Loucy (cell line): Measurements from ENCODE around the gene SIK3.
A peak's percentile ranks its signal among the peaks of the same experiment; 100 is the strongest.

ENCODE experiments used
- H2AFZ ChIP-seq: fragments of 200-600 bp; sonication (generic); 2 replicates; pipeline ENCODE4 v1.6.0; 2016; ENCODE audit warnings: antibody characterized with exemption, mild to moderate bottlenecking, low read length, moderate library complexity
- H3F3A ChIP-seq: fragments of 200-600 bp; 2 replicates; pipeline ENCODE4 v1.6.0; 2016; ENCODE audit warnings: antibody characterized with exemption, low read depth, mild to moderate bottlenecking
- H3K27me3 ChIP-seq: fragments of 200-600 bp; sonication (generic); 2 replicates; pipeline ENCODE4 v1.6.1; 2014; ENCODE audit warnings: low read length, mild to moderate bottlenecking; ENCODE audit not compliant: insufficient read depth, poor library complexity, severe bottlenecking
- H3K36me3 ChIP-seq: fragments of 200-600 bp; sonication (generic); 2 replicates; pipeline ENCODE4 v1.6.1; 2016; ENCODE audit warnings: low read length; ENCODE audit not compliant: insufficient read depth
- H3K4me1 ChIP-seq: fragments of 200-600 bp; sonication (generic); 2 replicates; pipeline ENCODE4 v1.5.1; 2014; ENCODE audit warnings: low read length, mild to moderate bottlenecking; ENCODE audit not compliant: insufficient read depth, poor library complexity, severe bottlenecking
- H3K4me2 ChIP-seq: fragments of 200-600 bp; sonication (generic); 2 replicates; pipeline ENCODE4 v1.6.0; 2014; ENCODE audit warnings: antibody characterized with exemption, low read length, low read depth, mild to moderate bottlenecking; ENCODE audit not compliant: poor library complexity, severe bottlenecking
- H3K4me3 ChIP-seq: fragments of 200-600 bp; sonication (generic); 2 replicates; pipeline ENCODE4 v1.5.1; 2014; ENCODE audit warnings: low read length, mild to moderate bottlenecking, mixed read lengths; ENCODE audit not compliant: poor library complexity, severe bottlenecking
- H3K79me2 ChIP-seq: fragments of 200-600 bp; sonication (generic); 2 replicates; pipeline ENCODE4 v1.6.1; 2014; ENCODE audit warnings: low read length; ENCODE audit not compliant: insufficient read depth
- H3K9ac ChIP-seq: fragments of 200-600 bp; sonication (generic); 2 replicates; pipeline ENCODE4 v1.6.0; 2014; ENCODE audit warnings: mild to moderate bottlenecking, low read depth, low read length, moderate library complexity; ENCODE audit not compliant: poor library complexity, severe bottlenecking
- H3K9me2 ChIP-seq: fragments of 200-600 bp; sonication (generic); replicated peaks from 2 replicates; pipeline ENCODE4 v1.6.1; 2016; ENCODE audit warnings: low read depth, low read length, mixed read lengths
- H3K9me3 ChIP-seq: fragments of 200-600 bp; sonication (generic); 2 replicates; pipeline ENCODE4 v1.6.1; 2014; ENCODE audit warnings: mild to moderate bottlenecking, antibody characterized with exemption, low read length, low read depth; ENCODE audit not compliant: insufficient read depth
- H4K20me1 ChIP-seq: fragments of 200-600 bp; sonication (generic); 2 replicates; pipeline ENCODE4 v1.6.0; 2014; ENCODE audit warnings: antibody characterized with exemption, low read length, mild to moderate bottlenecking; ENCODE audit not compliant: insufficient read depth, poor library complexity, severe bottlenecking
- CTCF ChIP-seq: fragments of 200-600 bp; sonication (generic); conservative IDR thresholded peaks from 2 replicates; pipeline ENCODE4 v1.5.1; 2014; ENCODE audit warnings: mild to moderate bottlenecking, antibody characterized with exemption, low read length
- EZH2phosphoT487 ChIP-seq: fragments of 200-600 bp; IDR thresholded peaks from 2 replicates; pipeline ENCODE4 v1.6.1; 2018; ENCODE audit warnings: antibody characterized with exemption, mild to moderate bottlenecking, moderate library complexity, borderline replicate concordance

Gene SIK3

GRCh38 chr11:117083011-117083935, 15.0 kb downstream of the SIK3 start:
- Histone ChIP-seq H4K20me1 (peaks cover 16% of the 10 kb centered on the region), H3K9me2 (no peaks in the 10 kb centered on the region), H3K9ac (no peak overlapping the region), H3K4me3 (no peak overlapping the region), H3F3A (no peaks in the 10 kb centered on the region), H3K4me2 (no peak overlapping the region), H3K36me3 (no peaks in the 10 kb centered on the region), H3K27me3 (no peaks in the 10 kb centered on the region), H3K4me1 (peaks cover 14% of the 10 kb centered on the region), H3K79me2 (peaks cover 96% of the 10 kb centered on the region), H2AFZ (no peak overlapping the region), H3K9me3 (no peaks in the 10 kb centered on the region)
- no peak for TF ChIP-seq CTCF

DNA sequence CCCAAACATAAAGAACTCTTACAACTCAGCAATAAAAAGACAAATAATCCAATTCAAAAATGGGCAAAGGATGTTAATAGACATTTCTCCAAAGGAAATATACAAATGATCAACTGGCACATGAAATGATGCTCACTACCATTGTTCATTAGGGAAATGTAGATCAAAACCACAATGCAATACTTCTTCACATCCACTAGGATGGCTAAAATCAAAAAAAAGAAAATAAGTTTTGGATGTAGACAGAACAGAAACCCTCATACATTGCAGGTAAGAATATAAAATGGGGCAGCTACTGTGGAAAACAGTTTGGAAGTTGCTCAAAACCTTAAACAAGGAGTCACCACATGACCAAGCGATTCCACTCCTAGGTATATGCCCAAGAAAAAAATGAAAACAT, 16.3 kb downstream of the SIK3 start:
- no peak overlapping the region for H3K4me2 ChIP-seq
- peaks cover 96% of the 10 kb centered on the region for H3K79me2 ChIP-seq
- H3F3A ChIP-seq = no peaks in the 10 kb centered on the region
- H3K4me1 ChIP-seq = peaks cover 20% of the 10 kb centered on the region
- peak; percentile 39 for TF ChIP-seq CTCF
- no peak for TF ChIP-seq EZH2phosphoT487
- H3K4me3 ChIP-seq = no peak overlapping the region
- H3K9me2 ChIP-seq = no peaks in the 10 kb centered on the region
- H4K20me1 ChIP-seq = peaks cover 22% of the 10 kb centered on the region
- no peaks in the 10 kb centered on the region for H3K36me3 ChIP-seq
- H3K27me3 ChIP-seq = no peaks in the 10 kb centered on the region
- no peaks in the 10 kb centered on the region for H3K9me3 ChIP-seq
- no peak overlapping the region for H2AFZ ChIP-seq
- H3K9ac ChIP-seq = no peak overlapping the region

- no peak overlapping the region for H3K9ac ChIP-seq
- no peak overlapping the region for H3K4me3 ChIP-seq
- peaks cover 22% of the 10 kb centered on the region for H4K20me1 ChIP-seq
- H3K36me3 ChIP-seq = no peaks in the 10 kb centered on the region
- H3K79me2 ChIP-seq = peaks cover 96% of the 10 kb centered on the region
- TF ChIP-seq EZH2phosphoT487 (no peak), CTCF (no peak)
- no peaks in the 10 kb centered on the region for H3K9me2 ChIP-seq
- no peak overlapping the region for H3K4me2 ChIP-seq
- no peaks in the 10 kb centered on the region for H3F3A ChIP-seq
- no peak overlapping the region for H2AFZ ChIP-seq
- H3K9me3 ChIP-seq = no peaks in the 10 kb centered on the region
- peaks cover 23% of the 10 kb centered on the region for H3K4me1 ChIP-seq
- no peaks in the 10 kb centered on the region for H3K27me3 ChIP-seq
Observed at GRCh38 chr11:117080370-117080769, 17.9 kb downstream of the SIK3 start.
